ENCODE measurements around the gene NFATC4. TPM values are rescaled to one million over a fixed set of nuclear protein-coding genes. Genes with fewer than 3 reads are reported as not detected.
"Not testable (repeated sequence)": the region's sequence is repeated elsewhere in the genome, so short reads cannot be mapped to it uniquely, and the experiment has no call there.

The NFATC4 gene
- polyA plus RNA-seq, 3 donors: not detected

DNA sequence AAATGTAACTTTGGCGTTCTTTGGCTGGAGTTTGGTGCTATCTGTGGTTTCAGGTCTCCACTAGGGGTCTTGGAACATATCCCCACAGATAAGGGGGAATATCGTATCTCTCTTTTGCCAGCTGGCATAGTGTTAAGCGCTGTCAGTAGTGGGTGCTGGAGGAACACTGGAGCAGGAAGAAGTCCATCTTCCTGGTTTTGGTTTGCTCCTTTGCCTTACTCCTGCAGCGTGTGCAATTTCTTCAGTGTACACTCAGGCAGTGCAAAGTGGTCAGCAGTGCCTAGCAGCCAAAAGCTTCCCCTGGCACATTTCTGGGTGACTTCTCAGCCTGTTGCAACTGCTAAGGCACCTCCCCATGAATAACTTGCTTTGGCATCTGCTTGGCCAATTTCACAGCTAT, 16.5 kb upstream of the NFATC4 start:
- TF ChIP-seq, protein P1, sequence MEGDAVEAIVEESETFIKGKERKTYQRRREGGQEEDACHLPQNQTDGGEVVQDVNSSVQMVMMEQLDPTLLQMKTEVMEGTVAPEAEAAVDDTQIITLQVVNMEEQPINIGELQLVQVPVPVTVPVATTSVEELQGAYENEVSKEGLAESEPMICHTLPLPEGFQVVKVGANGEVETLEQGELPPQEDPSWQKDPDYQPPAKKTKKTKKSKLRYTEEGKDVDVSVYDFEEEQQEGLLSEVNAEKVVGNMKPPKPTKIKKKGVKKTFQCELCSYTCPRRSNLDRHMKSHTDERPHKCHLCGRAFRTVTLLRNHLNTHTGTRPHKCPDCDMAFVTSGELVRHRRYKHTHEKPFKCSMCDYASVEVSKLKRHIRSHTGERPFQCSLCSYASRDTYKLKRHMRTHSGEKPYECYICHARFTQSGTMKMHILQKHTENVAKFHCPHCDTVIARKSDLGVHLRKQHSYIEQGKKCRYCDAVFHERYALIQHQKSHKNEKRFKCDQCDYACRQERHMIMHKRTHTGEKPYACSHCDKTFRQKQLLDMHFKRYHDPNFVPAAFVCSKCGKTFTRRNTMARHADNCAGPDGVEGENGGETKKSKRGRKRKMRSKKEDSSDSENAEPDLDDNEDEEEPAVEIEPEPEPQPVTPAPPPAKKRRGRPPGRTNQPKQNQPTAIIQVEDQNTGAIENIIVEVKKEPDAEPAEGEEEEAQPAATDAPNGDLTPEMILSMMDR (IDR thresholded peaks at IDR 0.05): no peak
- Histone ChIP-seq H3K4me3 (replicated peaks in 1 of 3; ENCODE audit: low read depth in 2 of 3, low read length in 3 of 3) (no peak overlapping the region), H3K27ac (ENCODE audit: low read depth in 1 of 2, low read length in 2 of 2) (no peak overlapping the region), H3K4me2 (replicated peaks; ENCODE audit: extremely low read depth, low read length, poor library complexity, severe bottlenecking) (no peak overlapping the region), H2AFZ (ENCODE audit: insufficient read depth, low read depth, low read length, poor library complexity, severe bottlenecking) (no peak overlapping the region), H3K27me3 (ENCODE audit: control insufficient read depth in 2 of 2, insufficient read depth in 2 of 2, low read length in 2 of 2) (peaks cover 3 to 9% of the 10 kb centered on the region in 2 donors), H3K36me3 (replicated peaks in 1 of 2; ENCODE audit: control insufficient read depth in 1 of 2, insufficient read depth in 2 of 2, low read length in 2 of 2) (no peaks in the 10 kb centered on the region), H4K20me1 (ENCODE audit: insufficient read depth, low read length) (no peaks in the 10 kb centered on the region), H3K4me1 (ENCODE audit: control insufficient read depth in 1 of 2, insufficient read depth in 2 of 2, low read length in 2 of 2) (peaks cover 11 to 13% of the 10 kb centered on the region in 2 donors), H3K9me3 (replicated peaks in 1 of 2; ENCODE audit: control insufficient read depth in 1 of 2, insufficient read depth in 1 of 2, low read length in 2 of 2) (no peaks in the 10 kb centered on the region), H3K79me2 (ENCODE audit: insufficient read depth, low read length) (no peaks in the 10 kb centered on the region), H3K9ac (ENCODE audit: insufficient read depth, low read length, poor library complexity, severe bottlenecking) (no peak overlapping the region)
- 33% methylated on average over 3 of the region's 4 CpGs for WGBS (ENCODE audit: insufficient coverage)
- H3K27ac Mint-ChIP-seq: no peak overlapping the region
- DNase-seq: no peak
- H3K4me1 Mint-ChIP-seq: peaks cover 16% of the 10 kb centered on the region
- H3K9me3 Mint-ChIP-seq: peaks cover 0 to 1% (median 0%) of the 10 kb centered on the region in 7 donors
- intact Hi-C loops (cut with micrococcal nuclease): no loop called here
- H3K27me3 Mint-ChIP-seq (ENCODE audit: low read depth in 3 of 3): peaks cover 5 to 24% (median 20%) of the 10 kb centered on the region in 3 donors
- H3K36me3 Mint-ChIP-seq: no peaks in the 10 kb centered on the region
- H3K4me3 Mint-ChIP-seq: no peak overlapping the region

DNA sequence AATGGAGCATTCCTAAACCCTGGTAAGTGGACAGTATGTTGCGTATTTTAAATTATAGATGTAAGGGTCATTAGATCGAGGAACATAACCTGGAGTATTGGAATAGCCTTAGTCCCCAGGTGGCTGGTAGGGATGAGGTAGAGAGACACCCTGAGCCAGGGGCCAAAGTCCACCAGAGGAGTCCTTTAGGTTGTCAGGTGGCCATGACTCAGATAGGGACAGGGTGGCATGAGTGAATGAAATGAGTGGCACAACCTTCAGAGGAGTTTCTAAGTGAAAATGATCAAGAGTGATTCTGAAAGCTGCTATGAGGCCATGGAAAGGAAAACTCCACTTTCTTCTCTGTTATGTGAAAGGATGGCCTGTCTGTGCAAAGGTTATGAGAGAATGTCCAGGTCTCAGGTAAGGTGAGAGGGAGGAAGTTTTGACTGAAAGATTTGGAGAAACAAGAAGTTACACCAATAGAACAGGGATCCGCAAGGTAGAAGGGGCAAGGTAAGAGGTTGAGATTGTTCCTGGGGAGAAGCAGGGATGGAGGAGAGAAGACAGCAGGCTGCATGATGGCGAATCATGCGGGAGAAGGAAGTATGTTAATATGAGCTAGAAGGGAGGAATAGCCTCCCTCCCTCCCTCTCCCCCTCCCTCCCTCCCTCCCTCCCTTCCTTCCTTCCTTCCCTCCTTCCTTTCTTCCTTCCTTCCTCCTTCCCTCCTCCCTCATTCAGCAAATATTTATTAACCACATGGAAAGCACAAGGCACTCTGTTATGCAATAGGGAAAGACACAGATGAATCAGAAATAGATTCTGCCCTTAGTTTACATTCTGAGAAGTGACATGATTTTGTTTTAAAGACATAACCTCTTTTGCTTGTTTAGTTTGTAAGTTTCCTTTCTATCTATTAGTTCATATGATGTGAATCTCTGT, 14.2 kb upstream of the NFATC4 start:
- Mint-ChIP-seq H3K4me3 (peak overlapping the region in 1 of 2 donors; percentile 32), H3K4me1 (peaks cover 16% of the 10 kb centered on the region), H3K27ac (peak overlapping the region in 3 of 7 donors; percentile 6 to 72 (median 47)), H3K27me3 (ENCODE audit: low read depth in 3 of 3) (peaks cover 5 to 21% (median 18%) of the 10 kb centered on the region in 3 donors), H3K9me3 (peaks cover 0 to 1% (median 0%) of the 10 kb centered on the region in 7 donors), H3K36me3 (no peaks in the 10 kb centered on the region)
- H2AFZ ChIP-seq (ENCODE audit: insufficient read depth, low read depth, low read length, poor library complexity, severe bottlenecking): no peak overlapping the region
- H4K20me1 ChIP-seq (ENCODE audit: insufficient read depth, low read length): no peaks in the 10 kb centered on the region
- H3K4me3 ChIP-seq (replicated peaks in 1 of 3; ENCODE audit: low read depth in 2 of 3, low read length in 3 of 3): no peak overlapping the region
- H3K9me3 ChIP-seq (replicated peaks in 1 of 2; ENCODE audit: control insufficient read depth in 1 of 2, insufficient read depth in 1 of 2, low read length in 2 of 2): no peaks in the 10 kb centered on the region
- peak in 1 of 3 donors; percentile 69 for DNase-seq
- TF ChIP-seq, protein P1 (IDR thresholded peaks at IDR 0.05): no peak
- no peak overlapping the region for H3K27ac ChIP-seq (ENCODE audit: low read depth in 1 of 2, low read length in 2 of 2)
- H3K4me1 ChIP-seq (ENCODE audit: control insufficient read depth in 1 of 2, insufficient read depth in 2 of 2, low read length in 2 of 2): peaks cover 11 to 13% of the 10 kb centered on the region in 2 donors
- no peak overlapping the region for H3K4me2 ChIP-seq (replicated peaks; ENCODE audit: extremely low read depth, low read length, poor library complexity, severe bottlenecking)
- H3K36me3 ChIP-seq (replicated peaks in 1 of 2; ENCODE audit: control insufficient read depth in 1 of 2, insufficient read depth in 2 of 2, low read length in 2 of 2): no peaks in the 10 kb centered on the region
- WGBS (ENCODE audit: insufficient coverage): no CpG with 5 or more reads among the region's 5 CpGs
- H3K9ac ChIP-seq (ENCODE audit: insufficient read depth, low read length, poor library complexity, severe bottlenecking): no peak overlapping the region
- peaks cover 3 to 4% of the 10 kb centered on the region in 2 donors for H3K27me3 ChIP-seq (ENCODE audit: control insufficient read depth in 2 of 2, insufficient read depth in 2 of 2, low read length in 2 of 2)
- intact Hi-C loops (cut with micrococcal nuclease): no loop called here
- H3K79me2 ChIP-seq (ENCODE audit: insufficient read depth, low read length): no peaks in the 10 kb centered on the region

DNA sequence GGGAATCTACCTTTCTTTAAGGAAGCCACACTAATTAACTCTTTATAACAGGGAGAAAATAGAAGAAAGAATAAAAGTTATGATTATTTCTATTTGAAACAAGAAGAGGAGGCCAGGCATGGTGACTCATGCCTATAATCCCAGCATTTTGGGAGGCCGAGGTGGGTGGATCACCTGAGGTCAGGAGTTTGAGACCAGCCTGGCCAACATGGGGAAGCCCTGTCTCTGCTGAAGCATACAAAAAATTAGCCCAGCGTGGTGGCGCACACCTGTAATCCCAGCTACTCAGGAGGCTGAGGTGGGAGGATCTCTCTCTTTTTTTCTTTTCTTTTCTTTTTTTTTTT, 13.5 kb upstream of the NFATC4 start:
- H3K27ac Mint-ChIP-seq: peak overlapping the region in 1 of 7 donors; percentile 47
- H3K36me3 ChIP-seq (replicated peaks in 1 of 2; ENCODE audit: control insufficient read depth in 1 of 2, insufficient read depth in 2 of 2, low read length in 2 of 2); intact Hi-C loops (cut with micrococcal nuclease); H3K9me3 ChIP-seq (replicated peaks in 1 of 2; ENCODE audit: control insufficient read depth in 1 of 2, insufficient read depth in 1 of 2, low read length in 2 of 2); DNase-seq; H3K79me2 ChIP-seq (ENCODE audit: insufficient read depth, low read length); H2AFZ ChIP-seq (ENCODE audit: insufficient read depth, low read depth, low read length, poor library complexity, severe bottlenecking); H3K9me3 Mint-ChIP-seq; H3K27me3 ChIP-seq (ENCODE audit: control insufficient read depth in 2 of 2, insufficient read depth in 2 of 2, low read length in 2 of 2); H3K36me3 Mint-ChIP-seq; H3K4me2 ChIP-seq (replicated peaks; ENCODE audit: extremely low read depth, low read length, poor library complexity, severe bottlenecking); H4K20me1 ChIP-seq (ENCODE audit: insufficient read depth, low read length); H3K9ac ChIP-seq (ENCODE audit: insufficient read depth, low read length, poor library complexity, severe bottlenecking); H3K27ac ChIP-seq (ENCODE audit: low read depth in 1 of 2, low read length in 2 of 2); H3K4me3 ChIP-seq (replicated peaks in 1 of 3; ENCODE audit: low read depth in 2 of 3, low read length in 3 of 3): not testable (repeated sequence)
- no CpG with 5 or more reads among the region's 3 CpGs for WGBS (ENCODE audit: insufficient coverage)
- peaks cover 5 to 18% (median 17%) of the 10 kb centered on the region in 3 donors for H3K27me3 Mint-ChIP-seq (ENCODE audit: low read depth in 3 of 3)
- peaks cover 11 to 13% of the 10 kb centered on the region in 2 donors for H3K4me1 ChIP-seq (ENCODE audit: control insufficient read depth in 1 of 2, insufficient read depth in 2 of 2, low read length in 2 of 2)
- H3K4me1 Mint-ChIP-seq: peaks cover 16% of the 10 kb centered on the region
- peak overlapping the region in 1 of 2 donors; percentile 32 for H3K4me3 Mint-ChIP-seq

All from CD14-positive monocyte (primary cell).